Measurements from ENCODE around the gene DTD2.
A peak's percentile ranks its signal among the peaks of the same experiment; 100 is the strongest.
"Not testable (repeated sequence)": the region's sequence is repeated elsewhere in the genome, so short reads cannot be mapped to it uniquely, and the experiment has no call there.

Gene DTD2

DNA sequence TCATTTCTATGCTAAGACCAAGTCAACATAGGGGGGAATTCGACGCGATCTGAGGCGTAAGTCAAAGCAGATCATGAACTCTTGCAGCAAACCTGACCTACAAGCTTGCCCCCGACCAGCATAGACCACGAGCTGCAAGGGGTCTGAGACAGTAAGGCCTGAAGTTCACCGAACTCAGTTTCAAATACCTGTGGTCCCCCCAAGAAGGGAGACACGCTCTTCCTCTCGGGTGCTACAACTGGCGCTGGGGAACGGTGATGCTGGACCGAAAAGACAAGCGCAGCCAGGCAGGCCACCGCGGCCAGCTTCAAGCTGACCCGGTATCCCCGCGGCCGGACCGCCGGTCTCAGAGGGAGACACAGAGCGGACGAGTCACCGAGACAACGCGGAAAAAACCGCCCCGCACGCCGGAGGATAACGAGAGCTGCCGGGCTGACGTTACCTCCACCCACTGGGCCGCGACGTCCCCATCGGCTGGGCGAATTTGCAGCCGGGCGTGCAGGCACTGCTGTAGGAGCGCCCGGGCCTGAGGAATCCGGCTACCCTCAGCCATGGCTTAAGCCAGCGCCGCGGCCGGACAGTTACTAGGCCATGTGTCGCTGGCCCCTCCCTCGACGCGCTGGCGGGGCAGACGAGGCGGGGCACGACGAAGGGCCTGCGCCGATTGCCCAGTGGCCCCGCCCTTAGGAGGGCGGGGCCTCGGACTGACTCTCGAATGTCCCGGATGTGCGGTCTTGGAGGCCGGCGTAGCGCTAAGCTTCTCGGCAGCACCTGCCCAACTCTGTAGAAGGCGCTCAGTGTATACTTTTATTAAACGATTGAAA lies at the start of gene DTD2:
DTD2 (minus strand) TSS at position 666 of the 824 bp plus-strand sequence; CDS start at position 553, 113 bp downstream.
- peak; percentile 95 for DNase-seq

- DNase-seq: no peak
Observed at GRCh38 chr14:31505411-31505810, 48.1 kb upstream of the DTD2 start.

GRCh38 chr14:31501870-31502269 lies 44.6 kb upstream of the DTD2 start:
- DNase-seq: no peak

- no peak for DNase-seq
Observed at GRCh38 chr14:31492759-31493498, 35.6 kb upstream of the DTD2 start.

DNA sequence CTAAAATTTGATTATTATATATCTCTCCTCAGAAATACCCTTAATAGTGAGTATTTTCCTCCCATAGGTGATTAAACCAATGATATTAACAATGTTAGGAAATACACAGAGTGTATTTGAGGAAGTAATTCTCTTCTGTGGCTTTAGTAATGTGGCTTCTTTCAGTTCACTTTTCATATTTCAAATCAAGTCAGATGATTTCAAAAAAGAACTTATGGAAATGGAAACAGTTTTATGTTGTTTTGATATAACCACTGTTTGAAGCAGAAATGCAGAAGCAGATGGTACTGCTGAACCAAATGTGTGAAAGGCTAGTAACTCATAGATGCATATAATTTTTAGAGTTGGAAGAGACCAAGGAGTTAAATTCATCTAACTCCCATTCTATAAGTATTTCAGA lies 32.4 kb upstream of the DTD2 start:
- DNase-seq: no peak

DNA sequence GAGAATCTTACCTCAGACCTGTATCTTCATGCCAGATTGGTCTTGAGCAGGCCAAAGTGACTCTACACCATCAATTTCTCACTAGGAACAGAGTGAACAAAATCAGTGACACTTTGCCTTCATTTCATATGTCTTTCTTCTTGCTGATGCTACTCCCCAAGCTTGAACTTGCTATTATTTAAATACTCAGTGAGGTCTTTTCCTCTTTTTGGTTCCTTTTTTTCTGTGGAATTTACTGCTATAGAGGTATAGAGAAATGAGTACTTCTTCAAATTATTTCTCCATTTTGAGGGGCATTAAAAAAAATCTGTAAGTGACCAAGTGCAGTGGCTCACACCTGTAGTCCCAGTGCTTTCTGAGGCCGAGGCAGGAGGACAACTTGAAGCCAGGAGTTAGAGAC lies 30.6 kb upstream of the DTD2 start, which contains the start of gene GPR33:
GPR33 (minus strand) TSS at position 154 of the 400 bp plus-strand sequence. CDS start 4,074 bp downstream, outside the sequence.
- DNase-seq: no peak

DNA sequence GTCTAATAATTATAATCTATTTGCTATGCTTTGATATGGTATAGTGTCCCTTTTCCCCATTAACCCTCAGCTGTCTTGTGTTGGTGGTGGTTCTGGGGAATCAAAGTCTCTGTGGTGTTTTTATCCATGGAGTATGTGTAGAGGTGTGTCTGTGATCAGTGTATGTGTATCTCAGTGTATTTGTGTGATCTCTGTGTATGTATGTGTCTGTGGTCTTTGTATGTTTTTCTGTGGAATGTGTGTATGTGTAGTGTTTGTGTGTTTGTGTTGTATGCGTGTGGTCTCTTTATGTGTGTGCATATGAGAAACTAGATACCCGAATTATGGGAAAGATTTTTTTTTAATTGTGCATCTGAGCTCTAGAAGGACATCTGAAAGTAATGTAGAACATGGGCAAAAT lies 29.5 kb upstream of the DTD2 start:
- no peak for DNase-seq

- no peak for DNase-seq
Observed at GRCh38 chr14:31484754-31485153, 27.4 kb upstream of the DTD2 start.

GRCh38 chr14:31480156-31480555 lies 22.9 kb upstream of the DTD2 start:
- no peak for DNase-seq

DNA sequence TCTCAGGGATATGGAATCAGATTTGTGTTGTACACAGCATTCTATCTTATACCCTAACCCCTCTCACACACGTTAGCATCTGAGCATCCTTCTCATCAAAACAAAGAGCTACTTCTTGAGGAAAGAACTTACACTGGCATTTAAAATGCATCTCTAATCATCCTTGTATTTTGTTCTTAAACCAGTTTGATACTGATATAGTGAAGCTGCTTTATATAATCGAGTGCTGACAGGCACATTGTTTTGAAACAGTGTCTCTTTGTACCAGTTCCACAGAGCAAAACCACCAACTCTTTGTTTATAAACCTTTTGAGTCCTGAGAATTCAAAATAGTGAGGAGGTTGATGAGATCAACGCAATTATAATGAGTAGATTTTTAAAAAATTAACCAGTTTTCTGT lies 21.7 kb upstream of the DTD2 start:
- DNase-seq: no peak

- DNase-seq: no peak
Observed at GRCh38 chr14:31477248-31477647, 19.9 kb upstream of the DTD2 start.

DNA sequence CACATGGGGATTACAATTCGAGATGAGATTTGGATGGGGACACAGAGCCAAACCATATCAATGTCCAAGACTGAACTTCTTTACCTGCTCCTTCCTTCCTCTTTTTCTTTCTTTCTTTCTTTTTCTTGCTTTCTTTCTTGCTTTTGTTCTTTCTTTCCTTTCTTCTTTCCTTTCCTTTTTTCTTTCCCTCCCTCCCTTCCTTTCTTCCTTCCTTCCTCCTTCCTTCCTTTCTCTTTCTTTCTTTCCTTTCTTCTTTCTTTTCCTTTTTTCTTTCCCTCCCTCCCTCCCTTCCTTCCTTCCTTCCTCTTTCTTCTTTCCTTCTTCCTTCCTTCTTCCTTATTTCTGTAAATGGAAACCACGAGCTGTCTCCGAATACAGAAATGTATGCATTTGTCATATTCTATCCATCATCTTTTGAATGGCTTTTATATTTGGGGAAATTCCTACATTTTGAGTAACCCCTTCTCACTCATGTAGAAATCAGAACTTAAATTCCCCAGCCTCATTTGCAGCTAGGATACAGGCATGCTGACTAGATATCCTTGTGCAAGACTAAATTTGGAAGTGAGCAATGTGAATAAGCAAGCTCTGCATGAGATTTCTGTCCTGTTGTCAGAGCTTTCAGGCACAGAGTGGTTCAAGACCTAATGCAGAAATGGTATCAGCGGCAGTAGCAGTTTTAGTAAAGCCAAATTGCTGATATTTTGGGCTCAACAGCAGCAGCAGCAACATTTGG lies 19.0 kb upstream of the DTD2 start:
- no peak for DNase-seq

- no peak for DNase-seq
Observed at GRCh38 chr14:31466554-31466953, 9.2 kb upstream of the DTD2 start.

GRCh38 chr14:31465111-31465510 lies 7.8 kb upstream of the DTD2 start:
- no peak for DNase-seq

DNA sequence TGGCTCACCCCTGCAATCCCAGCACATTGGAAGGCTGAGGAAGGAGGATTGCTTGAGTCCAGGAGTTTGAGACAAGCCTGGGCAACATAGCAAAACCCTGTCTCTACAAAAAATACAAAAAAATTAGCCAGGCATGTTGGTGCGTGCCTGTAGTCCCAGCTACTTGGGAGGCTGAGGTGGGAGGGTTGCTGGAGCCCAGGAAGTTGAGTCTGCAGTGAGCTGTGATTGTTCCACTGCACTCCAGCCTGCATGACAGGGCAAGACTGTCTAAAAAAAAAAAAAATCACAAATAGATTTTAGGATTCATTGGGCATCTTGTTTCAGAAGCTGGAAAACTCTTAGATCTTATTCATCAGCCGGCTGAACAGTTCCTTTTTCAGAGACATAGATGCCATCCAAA lies 5.1 kb upstream of the DTD2 start:
- DNase-seq: not testable (repeated sequence)

- no peak for DNase-seq
Observed at GRCh38 chr14:31461545-31461944, 4.2 kb upstream of the DTD2 start.

DNA sequence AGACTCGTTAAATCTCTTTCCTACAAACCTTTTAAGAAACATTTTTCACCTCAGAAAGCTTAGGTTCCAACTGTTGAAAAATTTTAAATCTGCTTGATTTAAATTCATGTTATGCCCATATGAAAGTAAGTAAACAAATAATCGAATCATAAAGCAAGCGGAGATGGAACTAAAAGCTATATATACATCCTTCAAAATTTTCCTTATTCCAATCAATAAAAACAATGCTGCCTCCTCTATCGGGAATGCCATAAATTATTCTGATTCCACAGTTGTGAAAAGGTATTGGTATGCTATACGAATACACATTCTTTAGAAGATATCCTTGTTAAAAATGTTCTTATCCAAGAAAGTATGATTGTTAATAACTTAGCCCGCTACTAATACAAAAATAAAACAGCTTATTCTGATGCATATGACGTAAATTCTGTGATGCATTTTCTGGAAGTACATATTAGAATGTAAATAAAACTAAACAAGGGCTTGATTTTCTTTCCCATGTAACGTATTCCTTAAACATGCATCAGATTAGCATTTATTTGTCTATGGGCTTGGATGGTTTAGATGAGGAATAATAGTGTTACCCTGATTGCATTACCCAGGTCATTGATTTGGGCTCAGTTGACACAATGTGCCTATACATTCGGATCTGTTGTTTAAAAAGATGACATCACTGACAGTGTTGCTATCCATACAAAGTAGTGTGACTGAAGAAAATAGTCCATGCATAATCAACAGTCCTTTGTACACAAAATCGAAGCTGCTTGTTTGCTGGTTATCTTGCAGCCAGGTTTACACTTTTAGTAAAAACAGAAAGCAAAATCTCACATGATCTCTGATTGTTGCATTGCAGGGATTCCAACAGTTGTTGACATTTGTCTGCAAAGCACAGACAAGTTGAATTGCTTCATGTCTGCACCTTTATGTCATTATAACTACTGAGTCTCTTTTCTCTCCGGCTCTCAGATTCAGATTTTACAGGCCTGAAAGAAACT lies 656 bp upstream of the DTD2 start:
- no peak for DNase-seq

- DNase-seq: peak; percentile 43
Observed at GRCh38 chr14:31449971-31450610, 7.2 kb downstream of the DTD2 start.

DNA sequence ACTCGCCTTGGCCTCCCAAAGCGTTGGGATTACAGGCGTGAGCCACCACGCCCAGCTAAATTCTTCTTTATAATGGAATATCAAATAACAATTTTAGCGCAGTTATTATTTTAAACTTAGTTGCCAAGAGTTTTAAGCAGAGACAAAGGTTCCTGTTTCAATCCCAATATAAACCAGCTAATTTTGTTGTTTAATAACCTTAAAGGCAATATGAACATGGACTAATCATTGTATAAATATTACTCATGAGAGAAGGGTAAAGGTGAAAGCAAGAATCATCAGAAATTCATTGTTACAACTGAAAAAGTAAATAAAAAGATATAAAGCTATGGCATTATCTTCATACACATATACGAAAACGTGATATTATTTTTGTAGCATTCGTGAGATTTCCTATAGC lies 8.2 kb downstream of the DTD2 start:
- DNase-seq: no peak

DNA sequence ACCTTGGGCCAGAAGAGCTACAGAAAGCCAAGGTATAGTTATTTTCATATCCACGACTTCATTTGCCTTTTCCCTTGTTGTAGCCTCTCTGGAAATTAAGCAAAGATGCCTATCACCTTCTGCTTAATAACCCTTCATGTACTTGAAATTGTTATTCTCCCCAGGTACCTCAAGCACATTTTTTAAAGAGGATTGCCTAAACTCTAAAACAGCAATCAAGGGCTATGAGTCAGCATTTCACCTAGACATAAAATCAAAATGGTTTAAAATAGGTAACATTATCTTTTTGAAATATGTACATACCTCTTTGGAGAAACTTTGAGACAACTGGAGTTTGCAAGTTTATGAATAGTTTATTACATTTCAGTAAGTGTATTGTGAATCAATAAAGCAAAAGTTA lies 11.6 kb downstream of the DTD2 start:
- DNase-seq: no peak

DNA sequence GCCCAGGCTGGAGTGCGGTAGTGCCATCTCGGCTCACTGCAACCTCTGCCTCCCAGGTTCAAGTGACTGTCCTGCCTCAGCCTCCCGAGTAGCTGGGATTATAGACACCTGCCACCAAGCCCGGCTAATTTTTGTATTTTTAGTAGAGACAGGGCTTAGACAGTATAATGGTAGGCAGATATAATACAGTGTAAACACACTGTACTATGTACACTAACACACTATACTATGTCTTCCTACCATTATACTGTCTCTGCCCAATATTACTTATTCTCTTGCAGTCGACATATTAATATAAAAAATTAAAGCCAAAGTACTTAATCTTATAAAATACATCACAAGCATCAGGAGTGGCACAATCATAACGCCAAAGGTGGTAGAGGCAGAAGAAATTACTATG lies 15.0 kb downstream of the DTD2 start:
- no peak for DNase-seq

Data from NCI-H1436 (cell line).